Measurements from ENCODE around the gene CELF4.

The CELF4 gene

DNA sequence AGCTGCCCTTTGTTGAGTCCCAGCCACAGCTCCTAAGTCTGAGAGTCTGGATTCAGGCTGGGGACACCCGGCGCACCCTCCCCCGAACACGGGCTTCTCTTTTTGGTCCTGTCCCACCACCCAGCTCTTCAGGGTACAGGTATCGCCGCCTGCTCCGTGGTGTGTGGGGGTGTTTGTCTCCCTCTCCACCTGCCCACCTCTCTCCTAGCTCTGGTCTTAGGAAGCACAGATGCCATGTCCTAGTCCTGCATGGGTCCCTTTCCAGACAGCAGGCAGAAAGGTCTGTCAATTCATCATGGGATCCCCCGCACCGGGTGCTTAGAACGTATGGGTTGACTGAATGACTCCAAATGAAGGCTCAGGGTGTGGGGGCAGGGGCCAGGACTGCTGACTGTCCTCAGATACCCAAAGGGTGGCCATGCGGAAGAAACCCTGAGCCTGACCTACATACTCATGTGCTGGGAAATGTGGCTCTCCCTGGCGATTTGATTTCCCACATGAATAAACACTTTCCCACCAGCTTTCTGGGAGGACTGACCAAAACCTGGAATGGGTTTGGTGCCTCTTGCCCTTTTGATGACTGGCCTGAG lies 156.8 kb downstream of the CELF4 start:
- Histone ChIP-seq H3K27ac (ENCODE audit: low read length) (no peak overlapping the region), H3K4me3 (ENCODE audit: low read length) (no peak overlapping the region), H3K36me3 (ENCODE audit: control insufficient read depth, insufficient read depth, low read length) (no peaks in the 10 kb centered on the region), H3K27me3 (ENCODE audit: control insufficient read depth, insufficient read depth, low read length) (no peaks in the 10 kb centered on the region), H3K4me1 (ENCODE audit: control insufficient read depth, insufficient read depth, low read length) (no peaks in the 10 kb centered on the region), H3K9me3 (ENCODE audit: control insufficient read depth, insufficient read depth, low read length) (no peaks in the 10 kb centered on the region)
- no peak for DNase-seq (ENCODE audit: low read depth, low spot score)
- WGBS (ENCODE audit: insufficient coverage, insufficient read length): no CpG with 5 or more reads among the region's 12 CpGs

DNA sequence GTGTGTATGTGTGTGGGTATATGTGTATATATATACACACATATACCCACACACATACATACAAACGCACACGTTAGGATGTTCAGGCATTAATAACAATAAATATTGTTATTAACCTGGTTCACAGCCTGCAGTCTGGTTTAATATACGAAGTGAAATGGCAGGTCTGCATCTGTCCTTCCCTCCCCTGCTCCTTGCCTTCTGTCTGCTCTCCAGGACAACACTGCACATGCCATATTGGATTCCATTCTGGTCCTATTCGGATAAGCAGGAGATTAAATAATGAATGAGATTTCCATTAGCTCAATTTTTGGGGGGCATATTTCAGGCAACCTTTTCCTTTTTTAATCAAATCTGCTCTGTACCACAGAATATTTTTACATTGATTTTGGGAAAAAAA lies 158.0 kb downstream of the CELF4 start:
- DNase-seq (ENCODE audit: low read depth, low spot score): no peak

DNA sequence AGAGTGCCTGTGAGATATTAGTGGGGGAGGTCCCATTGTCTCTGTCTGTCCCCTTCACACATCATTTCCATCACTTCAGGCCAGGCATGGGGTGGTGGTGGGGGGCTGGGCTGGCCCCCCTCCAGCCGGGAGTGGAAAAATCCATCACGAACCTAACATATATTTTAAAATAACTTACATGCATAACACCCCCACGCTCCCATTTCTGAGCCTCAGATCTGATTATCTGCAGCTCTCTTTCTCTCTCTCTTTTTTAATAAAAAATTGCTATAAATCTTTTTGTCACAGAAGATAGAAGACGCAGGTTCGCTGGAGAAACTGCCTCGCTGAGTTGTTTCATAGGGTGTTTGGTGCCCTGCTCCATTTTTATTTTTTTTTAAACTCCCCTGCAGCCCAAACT lies 159.8 kb downstream of the CELF4 start:
- H3K4me1 ChIP-seq (ENCODE audit: control insufficient read depth, insufficient read depth, low read length): no peaks in the 10 kb centered on the region; the same call in 1 of the 2 replicates
- WGBS (ENCODE audit: insufficient coverage, insufficient read length): 100% methylated on average over 1 of the region's 6 CpGs
- no peaks in the 10 kb centered on the region for H3K36me3 ChIP-seq (ENCODE audit: control insufficient read depth, insufficient read depth, low read length)
- no peak overlapping the region for H3K27ac ChIP-seq (ENCODE audit: low read length)
- no peak overlapping the region for H3K4me3 ChIP-seq (ENCODE audit: low read length)
- DNase-seq (ENCODE audit: low read depth, low spot score): no peak
- H3K9me3 ChIP-seq (ENCODE audit: control insufficient read depth, insufficient read depth, low read length): no peaks in the 10 kb centered on the region
- no peaks in the 10 kb centered on the region for H3K27me3 ChIP-seq (ENCODE audit: control insufficient read depth, insufficient read depth, low read length)

More for the DNA sequence above, 158.0 kb downstream of the CELF4 start:
- Histone ChIP-seq H3K4me1 (ENCODE audit: control insufficient read depth, insufficient read depth, low read length) (no peaks in the 10 kb centered on the region; the same call in 1 of the 2 replicates), H3K36me3 (ENCODE audit: control insufficient read depth, insufficient read depth, low read length) (no peaks in the 10 kb centered on the region), H3K9me3 (ENCODE audit: control insufficient read depth, insufficient read depth, low read length) (no peaks in the 10 kb centered on the region), H3K4me3 (ENCODE audit: low read length) (no peak overlapping the region), H3K27ac (ENCODE audit: low read length) (no peak overlapping the region), H3K27me3 (ENCODE audit: control insufficient read depth, insufficient read depth, low read length) (no peaks in the 10 kb centered on the region)
- no CpG with 5 or more reads among the region's 4 CpGs for WGBS (ENCODE audit: insufficient coverage, insufficient read length)

DNA sequence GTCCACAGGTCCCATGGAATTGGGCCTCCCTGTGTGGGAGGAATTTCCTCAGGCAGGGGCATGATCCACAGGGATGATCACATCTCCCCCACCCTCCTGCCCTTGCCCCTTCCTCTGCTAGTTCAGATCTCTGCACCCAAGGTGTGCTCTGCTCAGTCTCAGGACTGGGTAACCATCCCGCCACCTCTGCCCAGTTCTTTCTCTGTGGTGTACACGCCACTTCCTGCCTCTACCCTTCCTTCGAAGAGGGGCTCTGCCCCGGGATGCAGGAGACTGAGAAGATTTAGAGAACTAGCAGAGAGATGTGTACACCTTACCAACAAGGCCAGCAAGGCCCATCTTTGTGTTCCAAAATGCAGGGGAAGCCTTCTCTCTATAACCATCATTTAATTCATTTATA lies 160.4 kb downstream of the CELF4 start:
- no CpG with 5 or more reads among the region's 4 CpGs for WGBS (ENCODE audit: insufficient coverage, insufficient read length)
- Histone ChIP-seq H3K4me1 (ENCODE audit: control insufficient read depth, insufficient read depth, low read length) (no peaks in the 10 kb centered on the region; the same call in 1 of the 2 replicates), H3K4me3 (ENCODE audit: low read length) (no peak overlapping the region), H3K27me3 (ENCODE audit: control insufficient read depth, insufficient read depth, low read length) (no peaks in the 10 kb centered on the region), H3K9me3 (ENCODE audit: control insufficient read depth, insufficient read depth, low read length) (no peaks in the 10 kb centered on the region), H3K36me3 (ENCODE audit: control insufficient read depth, insufficient read depth, low read length) (no peaks in the 10 kb centered on the region), H3K27ac (ENCODE audit: low read length) (no peak overlapping the region)
- no peak for DNase-seq (ENCODE audit: low read depth, low spot score)

DNA sequence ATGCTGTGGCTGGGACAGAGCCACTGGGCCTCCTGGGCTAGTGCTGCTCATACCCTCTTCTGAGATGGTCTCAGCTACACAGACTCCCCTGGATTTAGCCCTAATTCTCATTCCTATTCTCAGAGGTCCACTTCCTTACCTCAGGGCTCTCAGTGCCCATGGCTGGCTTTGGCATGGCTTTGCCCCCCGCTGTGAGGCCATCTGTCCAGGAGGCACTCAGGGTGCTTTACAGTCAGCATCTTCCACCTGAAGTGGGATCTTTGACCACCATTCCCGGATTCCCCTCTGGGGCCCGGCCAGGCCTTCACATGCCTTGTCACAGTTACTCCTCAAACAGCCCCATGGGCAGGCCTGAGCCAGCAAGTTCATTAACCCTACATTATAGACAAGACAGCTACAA lies 161.8 kb downstream of the CELF4 start:
- WGBS (ENCODE audit: insufficient coverage, insufficient read length): no CpG with 5 or more reads among the region's 3 CpGs
- Histone ChIP-seq H3K4me3 (ENCODE audit: low read length) (no peak overlapping the region), H3K27ac (ENCODE audit: low read length) (no peak overlapping the region), H3K36me3 (ENCODE audit: control insufficient read depth, insufficient read depth, low read length) (no peaks in the 10 kb centered on the region), H3K4me1 (ENCODE audit: control insufficient read depth, insufficient read depth, low read length) (no peaks in the 10 kb centered on the region; the same call in 1 of the 2 replicates), H3K9me3 (ENCODE audit: control insufficient read depth, insufficient read depth, low read length) (no peaks in the 10 kb centered on the region), H3K27me3 (ENCODE audit: control insufficient read depth, insufficient read depth, low read length) (no peaks in the 10 kb centered on the region)
- no peak for DNase-seq (ENCODE audit: low read depth, low spot score)

DNA sequence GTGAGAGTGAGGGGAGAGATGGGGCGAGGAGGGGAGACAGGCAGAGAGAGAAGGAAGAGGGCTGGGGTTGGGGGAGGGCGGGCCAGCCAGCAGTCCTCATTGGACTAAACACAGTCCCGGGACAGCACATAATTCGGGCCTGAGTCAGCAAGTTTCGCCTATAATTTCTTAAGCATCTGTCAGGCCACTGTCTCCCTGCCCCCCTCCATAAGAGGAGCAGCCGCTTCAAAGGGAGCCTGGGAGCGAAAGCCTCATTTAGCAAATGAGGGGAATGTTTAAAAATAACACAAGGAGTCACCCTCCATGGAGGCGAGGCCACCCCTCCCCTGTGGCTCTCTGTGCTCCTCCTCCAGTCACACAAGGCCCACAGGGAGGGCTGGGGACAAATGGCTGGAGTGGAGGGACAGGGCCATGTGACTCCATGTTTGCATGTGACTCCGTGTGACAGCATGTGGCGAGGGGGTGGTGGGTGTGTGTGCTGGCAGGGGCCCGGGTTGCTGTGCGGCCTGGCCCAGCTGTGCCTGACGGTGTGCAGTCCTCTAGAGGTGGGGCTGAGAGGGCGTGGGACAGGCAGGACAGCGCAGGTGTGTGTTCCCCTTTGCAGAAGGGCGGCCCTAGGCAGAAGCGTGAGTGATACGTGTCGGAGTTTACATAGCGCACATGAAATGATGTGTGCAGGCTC lies 162.4 kb downstream of the CELF4 start:
- no peaks in the 10 kb centered on the region for H3K27me3 ChIP-seq (ENCODE audit: control insufficient read depth, insufficient read depth, low read length)
- no peaks in the 10 kb centered on the region for H3K9me3 ChIP-seq (ENCODE audit: control insufficient read depth, insufficient read depth, low read length)
- no peaks in the 10 kb centered on the region; the same call in 1 of the 2 replicates for H3K4me1 ChIP-seq (ENCODE audit: control insufficient read depth, insufficient read depth, low read length)
- no CpG with 5 or more reads among the region's 20 CpGs for WGBS (ENCODE audit: insufficient coverage, insufficient read length)
- no peak overlapping the region for H3K4me3 ChIP-seq (ENCODE audit: low read length)
- DNase-seq (ENCODE audit: low read depth, low spot score): no peak
- no peaks in the 10 kb centered on the region for H3K36me3 ChIP-seq (ENCODE audit: control insufficient read depth, insufficient read depth, low read length)
- no peak overlapping the region for H3K27ac ChIP-seq (ENCODE audit: low read length)

DNA sequence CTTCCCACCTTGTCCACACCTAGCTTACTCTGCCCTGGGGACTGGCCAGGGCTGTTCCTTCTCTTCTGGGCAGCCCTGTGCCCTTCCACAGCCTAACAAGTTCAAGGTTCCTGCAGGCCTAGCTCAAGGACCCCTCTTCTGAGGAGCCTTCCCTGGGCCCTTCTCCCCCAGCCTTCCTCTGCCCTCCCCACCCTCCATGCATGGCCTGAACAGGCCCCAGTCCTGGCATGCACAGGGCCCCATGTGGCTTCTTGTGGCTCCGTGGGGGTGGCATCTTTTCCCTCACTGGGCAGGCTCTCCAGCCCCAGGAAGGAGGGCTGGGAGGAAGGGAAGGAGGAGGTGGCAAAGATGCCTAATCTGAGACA lies 162.9 kb downstream of the CELF4 start:
- no peaks in the 10 kb centered on the region for H3K27me3 ChIP-seq (ENCODE audit: control insufficient read depth, insufficient read depth, low read length)
- no peaks in the 10 kb centered on the region for H3K9me3 ChIP-seq (ENCODE audit: control insufficient read depth, insufficient read depth, low read length)
- H3K4me1 ChIP-seq (ENCODE audit: control insufficient read depth, insufficient read depth, low read length): no peaks in the 10 kb centered on the region; the same call in 1 of the 2 replicates
- no peak overlapping the region for H3K4me3 ChIP-seq (ENCODE audit: low read length)
- WGBS (ENCODE audit: insufficient coverage, insufficient read length): no CpG with 5 or more reads among the region's 1 CpG
- H3K27ac ChIP-seq (ENCODE audit: low read length): no peak overlapping the region
- H3K36me3 ChIP-seq (ENCODE audit: control insufficient read depth, insufficient read depth, low read length): no peaks in the 10 kb centered on the region
- no peak for DNase-seq (ENCODE audit: low read depth, low spot score)

DNA sequence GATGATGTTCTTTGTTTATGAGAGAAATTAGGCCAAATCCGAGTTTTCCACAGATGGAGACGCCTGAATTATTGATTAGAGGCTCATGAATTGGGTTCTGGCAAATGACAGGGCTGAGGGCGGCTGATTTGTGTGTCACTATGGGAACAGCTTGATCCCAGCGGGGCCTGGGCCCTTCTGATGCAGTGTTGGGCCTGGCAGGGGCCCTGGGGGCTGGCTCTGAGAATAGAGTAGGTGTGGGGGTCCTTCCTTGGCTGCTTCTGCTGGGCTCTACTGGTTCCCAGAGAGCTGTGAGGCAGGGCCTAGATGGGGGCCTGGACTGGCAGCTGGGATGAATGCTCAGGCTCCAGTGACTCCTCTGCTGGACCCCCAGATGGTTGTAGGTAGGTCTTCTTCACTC lies 164.8 kb downstream of the CELF4 start:
- Histone ChIP-seq H3K4me3 (ENCODE audit: low read length) (no peak overlapping the region), H3K27me3 (ENCODE audit: control insufficient read depth, insufficient read depth, low read length) (no peaks in the 10 kb centered on the region), H3K4me1 (ENCODE audit: control insufficient read depth, insufficient read depth, low read length) (no peaks in the 10 kb centered on the region; the same call in 1 of the 2 replicates), H3K9me3 (ENCODE audit: control insufficient read depth, insufficient read depth, low read length) (no peaks in the 10 kb centered on the region), H3K36me3 (ENCODE audit: control insufficient read depth, insufficient read depth, low read length) (no peaks in the 10 kb centered on the region), H3K27ac (ENCODE audit: low read length) (no peak overlapping the region)
- no CpG with 5 or more reads among the region's 4 CpGs for whole genome bisulfite sequencing (ENCODE audit: insufficient coverage, insufficient read length)
- no peak for DNase-seq (ENCODE audit: low read depth, low spot score)

DNA sequence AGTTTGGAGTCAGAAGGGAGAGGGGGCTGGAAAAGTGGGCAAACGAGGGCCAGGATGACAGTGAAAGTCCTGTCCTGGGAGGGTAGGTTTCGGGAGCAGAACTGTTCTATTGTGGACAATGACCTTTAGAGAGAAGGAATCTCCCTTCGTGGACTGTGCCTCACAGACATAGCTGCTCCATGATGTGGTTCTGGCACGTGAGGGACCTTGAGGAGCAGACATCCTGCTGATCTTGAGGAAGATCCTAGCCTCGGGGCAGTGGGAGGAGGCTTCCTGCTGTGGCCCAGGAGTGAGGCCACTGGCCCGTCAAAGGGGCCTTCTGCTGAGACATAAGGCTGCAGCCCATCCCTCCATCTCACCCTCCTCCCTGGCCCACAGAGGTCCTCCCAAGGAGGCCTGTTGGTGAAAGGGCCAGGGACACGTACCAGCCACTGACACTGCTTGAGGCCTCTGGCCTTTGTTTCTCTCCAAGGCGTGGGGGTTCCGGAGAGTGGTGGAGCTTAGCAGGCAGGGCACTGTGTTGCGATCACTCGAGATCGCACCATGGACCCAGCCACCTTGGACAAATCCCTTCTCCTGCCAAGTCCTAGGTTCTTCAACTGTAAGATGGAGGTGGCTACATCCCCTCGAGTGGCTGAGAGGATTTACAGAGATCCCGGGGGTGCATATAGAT lies 167.2 kb downstream of the CELF4 start:
- H3K27ac ChIP-seq (ENCODE audit: low read length): no peak overlapping the region
- no peaks in the 10 kb centered on the region for H3K27me3 ChIP-seq (ENCODE audit: control insufficient read depth, insufficient read depth, low read length)
- no CpG with 5 or more reads among the region's 14 CpGs for WGBS (ENCODE audit: insufficient coverage, insufficient read length)
- peaks cover 1% of the 10 kb centered on the region for H3K4me1 ChIP-seq (ENCODE audit: control insufficient read depth, insufficient read depth, low read length)
- H3K9me3 ChIP-seq (ENCODE audit: control insufficient read depth, insufficient read depth, low read length): no peaks in the 10 kb centered on the region
- no peak overlapping the region for H3K4me3 ChIP-seq (ENCODE audit: low read length)
- no peaks in the 10 kb centered on the region for H3K36me3 ChIP-seq (ENCODE audit: control insufficient read depth, insufficient read depth, low read length)
- no peak for DNase-seq (ENCODE audit: low read depth, low spot score)

DNA sequence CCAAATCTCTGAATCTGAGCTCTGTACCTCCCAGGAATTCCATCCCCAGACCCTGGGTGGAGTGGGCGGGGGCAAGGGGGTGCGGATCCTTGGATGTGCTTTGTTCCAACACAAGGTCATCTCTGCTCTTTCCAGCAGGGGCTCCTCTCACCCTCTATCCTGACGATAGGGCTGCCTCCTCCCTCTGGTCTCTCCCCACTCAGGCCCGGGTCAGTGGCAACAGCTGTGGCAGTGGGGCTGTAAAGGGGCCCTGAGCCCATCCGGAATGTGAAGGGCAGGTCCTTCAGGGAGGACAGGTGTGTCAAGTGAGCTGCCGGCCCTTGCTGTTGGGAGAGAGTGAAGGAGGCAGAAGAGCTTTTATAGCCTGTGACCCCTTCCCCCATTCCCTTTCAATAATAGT lies 167.8 kb downstream of the CELF4 start:
- Histone ChIP-seq H3K27me3 (ENCODE audit: control insufficient read depth, insufficient read depth, low read length) (no peaks in the 10 kb centered on the region), H3K9me3 (ENCODE audit: control insufficient read depth, insufficient read depth, low read length) (no peaks in the 10 kb centered on the region), H3K4me1 (ENCODE audit: control insufficient read depth, insufficient read depth, low read length) (peaks cover 3% of the 10 kb centered on the region; the same call in 1 of the 2 replicates), H3K36me3 (ENCODE audit: control insufficient read depth, insufficient read depth, low read length) (no peaks in the 10 kb centered on the region), H3K4me3 (ENCODE audit: low read length) (no peak overlapping the region), H3K27ac (ENCODE audit: low read length) (no peak overlapping the region)
- no CpG with 5 or more reads among the region's 6 CpGs for WGBS (ENCODE audit: insufficient coverage, insufficient read length)
- no peak for DNase-seq (ENCODE audit: low read depth, low spot score)
